ENCODE measurements around the gene SEPHS2.
"Not testable (repeated sequence)": the region's sequence is repeated elsewhere in the genome, so short reads cannot be mapped to it uniquely, and the experiment has no call there.

SEPHS2 gene

DNA sequence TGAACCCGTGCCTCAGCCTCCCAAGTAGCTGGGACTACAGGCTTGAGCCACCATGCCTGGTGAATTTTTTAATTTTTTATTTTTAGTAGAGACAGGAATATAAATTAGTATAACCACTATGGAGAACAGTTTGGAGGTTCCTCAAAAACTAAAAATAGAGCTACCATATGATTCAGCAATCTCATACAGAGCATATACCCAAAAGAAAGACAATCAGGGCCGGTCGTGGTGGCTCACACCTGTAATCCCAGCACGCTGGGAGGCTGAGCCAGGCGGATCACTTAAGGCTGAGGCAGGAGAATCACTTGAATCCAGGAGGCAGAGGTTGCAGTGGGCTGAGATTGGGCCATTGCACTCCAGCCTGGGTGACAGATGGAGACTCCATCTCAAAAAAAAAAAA lies 15.8 kb upstream of the SEPHS2 start:
- DNase-seq: not testable (repeated sequence)

DNA sequence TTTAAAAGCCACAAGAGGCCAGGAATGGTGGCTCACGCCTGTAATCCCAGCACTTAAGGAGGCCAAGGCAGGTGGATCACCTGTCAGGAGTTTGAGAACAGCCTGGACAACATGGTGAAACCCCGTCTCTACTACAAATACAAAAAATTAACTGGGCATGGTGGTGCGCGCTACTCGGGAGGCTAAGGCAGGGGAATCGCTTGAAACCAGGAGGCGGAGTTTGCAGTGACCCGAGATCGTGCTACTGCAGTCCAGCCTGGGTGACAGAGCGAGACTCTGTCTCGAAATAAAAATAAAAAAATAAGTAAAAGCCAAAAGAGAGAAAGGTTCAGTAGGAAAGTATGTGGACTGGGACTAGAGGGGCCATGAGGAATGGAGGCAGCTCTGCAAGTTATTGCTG lies 13.8 kb upstream of the SEPHS2 start:
- no peak for DNase-seq

DNA sequence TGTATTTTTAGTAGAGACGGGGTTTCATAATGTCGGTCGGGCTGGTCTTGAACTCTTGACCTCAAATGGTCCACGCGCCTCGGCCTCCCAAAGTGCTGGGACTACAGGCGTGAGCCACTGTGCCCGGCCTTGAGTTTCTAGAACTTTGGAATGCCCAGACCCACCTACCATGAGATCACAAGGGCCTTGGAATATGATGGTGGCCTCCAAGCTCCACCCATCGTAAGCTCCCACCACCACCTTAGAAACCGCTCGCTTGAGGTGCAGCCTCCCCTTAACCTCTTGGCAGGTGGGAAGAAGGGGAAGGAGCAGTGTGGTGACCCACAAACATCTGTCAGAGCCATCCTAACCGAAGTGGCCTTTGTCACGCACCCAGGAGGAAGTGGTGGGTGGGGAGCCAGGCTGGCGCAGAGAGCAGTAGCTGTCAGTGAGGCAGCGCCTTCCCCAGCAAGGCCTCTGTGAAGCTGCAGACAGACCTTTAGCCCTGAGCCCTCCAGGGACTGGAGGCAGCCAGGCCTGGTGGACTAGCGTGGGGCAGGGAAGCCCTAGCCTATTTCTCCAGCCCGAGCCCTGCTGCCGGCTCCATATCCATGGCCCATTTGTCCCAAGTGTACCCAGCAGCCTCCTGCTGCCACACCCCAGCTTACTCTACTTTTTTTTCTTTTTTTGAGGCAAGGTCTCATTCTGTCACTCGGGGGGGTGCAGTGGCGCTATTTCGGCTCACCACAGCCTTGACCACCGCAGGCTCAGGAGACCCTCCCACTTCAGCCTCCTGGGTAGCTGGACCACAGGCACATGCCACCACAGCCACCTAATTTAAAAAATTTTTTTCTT lies 13.1 kb upstream of the SEPHS2 start:
- DNase-seq: no peak

DNA sequence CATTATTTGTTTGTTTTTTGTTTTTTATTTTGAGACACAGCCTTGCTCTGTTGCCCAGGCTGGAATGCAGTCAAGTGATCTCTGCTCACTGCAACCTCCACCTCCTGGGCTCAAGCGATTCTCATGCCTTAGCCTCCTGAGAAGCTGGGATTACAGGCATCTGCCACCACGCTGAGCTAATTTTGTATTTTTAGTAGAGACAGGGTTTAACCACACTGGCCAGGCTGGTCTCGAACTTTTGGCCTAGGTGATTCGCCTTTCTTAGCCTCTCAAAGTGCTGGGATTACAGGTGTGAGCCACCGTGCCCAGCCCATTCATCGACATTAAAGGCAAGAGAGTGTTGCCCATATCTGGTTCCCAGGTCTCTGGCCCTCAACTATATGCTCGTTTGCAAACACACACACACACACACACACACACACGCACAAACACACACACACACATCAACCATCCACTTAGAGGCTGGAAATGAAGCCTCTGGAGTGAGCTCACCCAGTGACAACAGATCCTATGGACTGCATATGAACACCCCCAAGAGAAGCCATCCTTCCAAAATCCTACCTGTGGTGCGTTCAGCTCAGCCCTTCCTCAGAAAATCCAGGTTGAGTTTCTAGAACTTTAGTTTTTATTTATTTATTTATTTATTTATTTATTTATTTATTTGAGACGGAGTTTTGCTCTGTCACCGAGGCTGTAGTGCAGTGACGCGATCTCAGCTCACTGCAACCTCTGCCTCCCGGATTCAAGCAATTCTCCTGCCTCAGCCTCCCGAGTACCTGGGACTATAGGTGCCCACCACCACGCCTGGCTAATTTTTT lies 12.3 kb upstream of the SEPHS2 start:
- no peak for DNase-seq

DNA sequence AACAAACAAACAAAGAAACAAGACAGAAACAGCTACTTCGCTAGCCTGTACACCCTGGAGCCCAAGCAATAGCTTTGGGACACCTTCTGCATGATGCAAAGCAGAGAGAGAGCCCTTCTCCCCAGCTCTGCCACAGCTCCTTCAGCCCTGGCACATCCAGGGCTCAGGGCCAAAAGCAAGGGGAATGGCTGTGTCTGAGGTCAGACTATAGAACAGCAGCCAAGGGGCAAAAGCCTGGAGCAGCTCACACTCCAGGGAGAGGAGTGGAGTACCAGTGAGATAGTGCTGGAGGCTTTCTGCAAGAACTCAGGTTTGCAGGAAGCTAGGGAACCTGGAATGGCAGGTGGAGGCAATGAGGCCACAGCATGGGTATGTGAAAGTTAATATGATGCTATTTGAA lies 11.6 kb upstream of the SEPHS2 start:
- DNase-seq: no peak

DNA sequence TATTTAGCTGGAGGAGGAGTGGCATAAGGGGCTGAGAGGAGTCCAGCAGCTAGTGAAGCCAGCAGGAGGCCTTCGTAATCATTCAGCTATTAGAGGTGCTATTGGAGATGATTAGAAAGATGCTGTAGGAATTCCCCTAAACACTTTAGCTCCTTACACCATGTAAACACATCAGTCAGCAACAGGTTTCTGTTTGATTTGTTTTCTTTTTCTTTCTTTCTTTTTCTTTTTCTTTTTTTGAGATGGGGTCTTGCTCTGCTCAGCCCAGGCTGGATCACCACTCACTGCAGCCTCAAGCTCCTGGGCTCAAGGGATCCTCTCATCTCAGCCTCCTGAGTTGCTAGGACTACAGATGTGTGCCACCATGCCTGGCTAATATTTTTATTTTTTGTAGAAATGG lies 10.6 kb upstream of the SEPHS2 start:
- no peak for DNase-seq

DNA sequence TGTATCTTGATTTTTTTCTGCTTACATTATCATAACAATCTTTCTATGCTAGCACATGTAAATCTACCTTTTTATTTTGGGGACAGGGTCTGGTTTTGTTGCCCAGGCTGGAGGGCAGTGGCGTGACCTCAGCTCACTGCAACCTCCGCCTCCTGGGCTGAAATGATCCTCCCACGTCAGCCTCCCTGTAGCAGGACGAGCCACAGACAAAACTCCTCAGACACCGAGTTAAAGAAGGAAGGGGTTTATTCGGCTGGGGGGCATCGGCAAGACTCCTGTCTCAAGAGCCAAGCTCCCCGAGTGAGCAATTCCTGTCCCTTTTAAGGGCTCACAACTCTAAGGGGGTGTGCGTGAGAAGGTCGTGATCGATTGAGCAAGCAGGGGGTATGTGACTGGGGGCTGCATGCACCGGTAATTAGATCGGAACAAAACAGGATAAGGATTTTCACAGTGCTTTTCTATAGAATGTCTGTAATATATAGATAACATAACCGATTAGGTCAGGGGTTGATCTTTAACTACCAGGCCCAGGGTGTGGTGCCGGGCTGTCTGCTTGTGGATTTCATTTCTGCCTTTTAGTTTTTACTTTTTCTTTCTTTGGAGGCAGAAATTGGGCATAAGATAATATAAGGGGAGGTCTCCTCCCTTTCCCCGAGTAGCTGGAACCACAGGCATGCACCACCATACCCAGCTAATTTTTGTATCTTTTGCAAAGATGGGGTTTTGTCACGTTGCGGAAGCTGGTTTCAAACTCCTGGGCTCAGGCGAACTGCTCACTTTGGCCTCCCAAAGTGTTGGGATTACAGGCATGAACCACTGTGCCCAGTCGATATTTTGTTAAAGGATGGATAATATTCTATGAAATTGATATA lies 7.3 kb upstream of the SEPHS2 start:
- not testable (repeated sequence) for DNase-seq

DNA sequence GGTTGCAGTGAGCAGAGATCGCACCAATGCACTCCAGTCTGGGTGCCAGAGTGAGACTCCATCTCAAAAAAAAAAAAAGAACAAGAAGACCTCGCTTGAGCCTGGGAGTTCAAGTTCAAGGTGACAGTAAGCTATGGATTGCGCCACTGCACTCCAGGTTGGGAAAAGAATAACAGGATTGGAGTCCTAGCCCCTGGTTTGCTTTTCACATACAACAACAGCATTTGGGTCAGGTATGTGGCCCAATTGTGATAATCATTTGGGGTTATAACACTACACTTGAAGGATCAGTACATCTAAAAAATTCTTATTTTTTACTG lies 3.4 kb upstream of the SEPHS2 start:
- no peak for DNase-seq

DNA sequence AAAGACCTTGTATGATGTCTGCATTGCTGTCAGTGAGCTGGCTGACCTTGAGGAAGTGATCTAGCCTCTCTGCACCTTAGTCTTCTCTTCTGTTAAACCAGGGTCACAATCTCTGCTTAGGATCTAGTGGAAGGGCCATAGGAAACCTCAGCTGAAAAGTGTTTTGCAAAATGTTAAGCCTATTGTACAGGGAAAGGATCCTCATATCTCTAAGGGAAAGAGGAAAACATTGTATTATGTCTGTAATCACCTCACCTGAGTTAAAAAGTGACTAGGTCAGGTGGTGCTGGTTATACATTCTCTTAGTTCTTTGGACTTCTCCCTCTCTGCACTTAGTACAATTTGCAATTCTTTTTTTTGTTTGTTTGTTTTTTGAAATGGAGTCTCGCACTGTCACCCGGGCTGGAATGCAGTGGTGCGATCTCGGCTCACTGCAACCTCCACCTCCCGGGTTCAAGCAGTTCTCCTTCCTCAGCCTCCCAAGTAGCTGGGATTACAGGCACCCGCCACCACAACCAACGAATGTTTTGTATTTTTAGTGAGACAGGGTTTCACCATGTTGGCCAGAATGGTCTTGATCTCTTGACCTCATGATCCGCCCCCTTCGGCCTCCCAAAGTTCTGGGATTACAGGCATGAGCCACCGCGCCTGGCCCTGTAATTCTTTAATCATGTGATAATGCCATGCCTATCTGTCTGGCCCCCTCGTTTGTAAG lies 2.0 kb upstream of the SEPHS2 start:
- DNase-seq: no peak

DNA sequence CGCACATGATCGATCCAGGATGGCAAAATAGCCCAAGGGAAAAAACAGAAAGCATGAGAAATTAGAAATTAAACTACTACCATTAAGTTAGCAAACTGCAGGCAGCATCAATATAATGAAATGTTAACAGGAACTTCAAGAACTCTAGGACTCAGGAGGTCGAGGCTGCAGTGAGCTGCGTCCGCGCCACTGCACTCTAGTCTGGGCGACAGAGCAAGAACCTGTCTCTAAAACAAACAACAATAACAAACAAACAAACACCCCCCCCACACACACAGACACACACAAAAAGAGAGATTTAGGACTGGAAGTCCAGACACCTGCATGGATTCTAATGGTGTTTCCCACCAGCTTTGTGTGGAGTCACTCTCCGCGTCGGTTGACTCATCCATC lies 525 bp upstream of the SEPHS2 start:
- DNase-seq: peak; percentile 41

DNA sequence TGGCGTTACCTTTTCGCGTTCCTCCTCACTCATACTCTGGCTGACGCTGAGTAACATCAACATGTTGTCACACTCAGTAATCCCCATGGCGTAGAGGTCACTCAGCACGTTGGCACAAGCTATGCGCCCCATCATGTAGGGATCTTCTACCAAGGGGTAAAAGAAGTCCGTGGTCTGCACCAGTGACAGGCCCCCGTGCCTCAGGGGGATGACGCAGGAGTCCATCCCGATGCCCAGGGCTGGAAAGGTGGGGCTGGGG lies 596 bp downstream of the SEPHS2 start:
- DNase-seq: no peak

DNA sequence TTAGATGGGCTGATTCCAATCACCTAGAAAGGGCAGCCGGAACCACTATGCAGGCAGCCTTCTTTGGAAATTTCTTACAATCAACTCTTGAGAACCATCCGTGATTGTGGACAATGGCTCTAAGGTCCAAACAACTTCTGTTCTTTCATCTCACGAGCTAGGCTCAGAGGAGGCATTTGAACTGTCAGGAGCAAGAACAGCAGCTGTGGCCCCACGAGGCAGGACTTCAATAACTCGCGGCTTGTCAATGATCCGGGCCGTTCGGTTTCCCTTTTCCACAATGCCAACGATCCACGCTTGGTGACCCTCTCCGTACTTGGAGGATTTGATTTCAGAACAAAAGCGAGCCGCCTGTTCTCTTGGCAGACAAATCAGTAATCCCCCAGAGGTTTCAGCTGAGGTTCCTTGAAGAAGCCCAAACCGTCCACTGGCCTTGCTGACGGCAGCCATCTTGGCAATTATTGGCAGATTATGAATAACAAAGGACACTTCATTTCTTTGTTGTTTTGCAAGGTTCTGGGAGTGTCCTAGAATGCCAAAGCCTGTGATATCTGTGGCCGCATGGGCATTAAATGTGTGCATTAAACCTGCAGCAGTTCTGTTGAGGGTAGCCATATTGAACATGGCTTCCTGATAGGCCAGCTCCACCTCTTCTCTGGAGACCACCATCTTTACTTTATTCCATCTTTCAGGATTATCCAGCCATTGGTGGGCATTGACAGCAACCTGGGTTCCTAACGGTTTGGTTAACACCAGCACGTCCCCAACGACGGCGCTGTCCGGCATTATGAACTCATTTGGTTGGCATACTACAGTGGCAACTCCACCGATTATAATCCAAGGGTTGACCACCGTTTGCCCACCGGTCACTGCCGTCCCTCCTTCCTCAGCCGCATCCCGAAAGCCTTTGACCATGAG lies 1.2 kb downstream of the SEPHS2 start:
- peak; percentile 47 for DNase-seq

DNA sequence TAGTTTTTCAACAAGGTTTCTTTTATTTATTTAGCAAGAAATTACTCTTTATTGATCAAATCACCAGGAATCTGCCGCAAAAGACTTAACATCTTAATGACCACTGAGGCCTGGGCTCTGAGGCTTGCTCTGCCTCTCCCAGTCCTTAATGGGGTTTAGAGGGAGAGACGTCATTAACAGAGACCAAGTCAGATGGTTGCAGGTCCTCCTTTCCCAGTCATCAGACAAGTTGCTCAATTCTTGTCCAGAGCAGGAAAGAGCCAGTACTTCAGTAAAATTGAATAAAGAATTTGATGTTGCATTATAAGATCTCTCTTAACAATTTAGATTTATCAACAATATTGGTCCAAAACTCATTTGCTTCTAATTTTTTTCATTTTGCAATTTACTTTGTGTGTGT lies 2.0 kb downstream of the SEPHS2 start:
- DNase-seq: no peak

DNA sequence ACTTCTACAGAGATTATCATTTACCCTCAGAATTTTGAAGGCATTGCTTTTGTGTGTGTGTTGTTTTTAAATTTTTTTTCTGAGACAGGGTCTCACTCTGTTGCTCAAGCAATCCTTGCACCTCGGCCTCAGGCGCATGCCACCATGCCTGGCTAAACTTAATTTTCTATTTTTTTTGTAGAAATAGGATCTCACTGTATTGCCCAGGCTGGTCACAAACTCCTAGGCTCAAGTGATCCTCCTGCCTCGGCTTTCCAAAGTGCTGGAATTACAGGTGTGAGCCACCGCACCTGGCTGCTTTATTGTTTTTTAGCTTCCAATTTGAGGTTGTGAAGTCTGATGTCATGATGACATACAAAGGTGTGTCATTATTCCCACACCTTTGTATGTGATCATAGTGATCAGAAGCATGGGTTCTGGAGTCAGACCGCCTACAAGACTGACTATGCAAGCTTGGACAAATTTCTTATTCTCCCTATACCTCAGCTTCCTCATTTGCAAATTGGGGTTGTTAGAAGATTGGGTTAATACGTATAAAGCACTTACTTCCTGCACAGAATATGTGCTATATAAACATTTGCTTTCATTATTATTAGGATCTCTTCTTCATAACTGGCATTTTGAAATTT lies 5.8 kb downstream of the SEPHS2 start:
- no peak for DNase-seq

DNA sequence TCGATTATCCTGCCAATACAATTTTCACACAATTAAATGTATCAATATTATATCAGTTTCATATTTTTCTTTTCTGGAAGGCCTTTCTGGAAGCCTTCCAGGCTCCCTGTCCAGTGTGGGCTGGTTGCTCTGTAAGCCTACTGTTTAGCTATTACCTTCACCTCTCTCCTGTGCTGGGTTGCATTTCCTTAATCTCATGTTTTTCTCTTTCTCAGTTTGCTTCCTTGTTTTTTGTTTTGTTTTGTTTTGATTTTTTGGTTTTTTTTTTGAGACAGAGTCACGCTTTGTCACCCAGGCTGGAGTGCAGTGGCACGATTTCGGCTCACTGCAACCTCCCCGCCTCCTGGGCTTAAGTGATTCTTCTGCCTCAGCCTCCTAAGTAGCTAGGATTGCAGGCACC lies 6.8 kb downstream of the SEPHS2 start:
- no peak for DNase-seq

DNA sequence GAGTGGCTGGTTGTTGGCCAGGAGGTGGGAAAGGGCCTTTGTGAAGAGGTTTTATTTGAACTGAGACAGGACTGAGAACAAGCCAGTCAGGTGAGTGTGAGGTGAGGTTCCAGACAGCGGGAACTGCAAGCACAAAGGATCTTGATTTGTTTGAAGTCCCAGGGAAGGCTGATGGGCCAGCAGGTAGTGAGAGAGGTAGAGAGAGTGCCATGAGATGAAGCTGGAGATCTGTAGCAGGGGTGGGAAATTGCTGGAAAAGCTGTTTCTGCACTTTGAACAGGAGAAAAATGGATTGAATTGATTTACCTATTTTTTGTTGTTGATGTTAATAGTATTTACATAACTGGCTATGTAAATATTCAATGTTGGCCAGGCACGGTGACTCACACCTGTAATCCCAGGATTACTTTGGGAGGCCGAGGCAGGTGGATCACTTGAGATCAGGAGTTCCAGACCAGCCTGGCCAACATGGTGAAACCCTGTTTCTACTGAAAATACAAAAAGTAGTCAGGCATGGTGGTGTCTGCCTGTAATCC lies 8.1 kb downstream of the SEPHS2 start:
- peak; percentile 98 for DNase-seq

DNA sequence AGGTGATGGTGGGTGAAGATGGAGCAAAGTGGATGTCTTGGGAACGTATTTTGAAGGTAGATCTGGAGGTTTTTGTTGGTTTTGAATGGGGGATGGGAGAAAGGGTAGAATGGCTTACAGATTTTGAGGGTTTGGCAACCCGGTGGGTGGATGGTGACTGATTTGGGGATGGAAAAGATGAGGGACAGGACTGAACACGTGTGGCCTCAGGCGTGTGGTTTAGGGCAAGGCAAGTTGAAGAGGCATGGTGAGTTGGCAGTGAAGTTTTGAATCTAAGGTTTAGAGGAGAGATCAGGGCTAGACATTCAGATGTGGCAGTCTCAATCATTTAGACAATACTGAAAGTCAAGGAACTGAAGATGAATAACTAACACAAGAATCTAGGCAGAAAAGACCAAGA lies 10.8 kb downstream of the SEPHS2 start:
- DNase-seq: no peak

DNA sequence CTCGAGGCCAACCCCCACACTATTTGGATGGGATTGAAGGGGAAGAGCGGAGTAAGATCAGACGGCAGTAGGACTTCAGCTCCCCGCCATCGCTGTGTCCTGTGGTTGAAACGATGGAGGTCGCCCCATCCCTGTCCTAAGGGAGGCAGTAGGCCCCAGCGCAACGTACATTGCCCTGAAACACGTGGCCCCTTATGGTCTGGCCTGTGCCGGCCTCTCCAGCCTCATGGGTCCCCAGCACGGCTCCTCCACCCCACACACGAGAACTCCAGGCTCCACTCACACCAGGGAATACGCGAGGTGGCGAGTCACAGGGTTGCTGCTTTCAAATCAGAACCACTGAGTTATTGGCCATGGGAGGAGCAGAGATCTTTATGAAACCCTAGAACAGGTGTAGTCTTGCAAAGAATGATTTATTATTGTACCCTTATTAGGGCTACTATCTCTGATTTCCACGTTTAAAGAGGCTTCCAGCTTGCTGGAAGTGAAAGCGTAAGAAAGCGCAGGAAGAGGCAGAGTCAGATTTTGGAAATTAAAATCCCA lies 15.2 kb downstream of the SEPHS2 start:
- no peak for DNase-seq

DNA sequence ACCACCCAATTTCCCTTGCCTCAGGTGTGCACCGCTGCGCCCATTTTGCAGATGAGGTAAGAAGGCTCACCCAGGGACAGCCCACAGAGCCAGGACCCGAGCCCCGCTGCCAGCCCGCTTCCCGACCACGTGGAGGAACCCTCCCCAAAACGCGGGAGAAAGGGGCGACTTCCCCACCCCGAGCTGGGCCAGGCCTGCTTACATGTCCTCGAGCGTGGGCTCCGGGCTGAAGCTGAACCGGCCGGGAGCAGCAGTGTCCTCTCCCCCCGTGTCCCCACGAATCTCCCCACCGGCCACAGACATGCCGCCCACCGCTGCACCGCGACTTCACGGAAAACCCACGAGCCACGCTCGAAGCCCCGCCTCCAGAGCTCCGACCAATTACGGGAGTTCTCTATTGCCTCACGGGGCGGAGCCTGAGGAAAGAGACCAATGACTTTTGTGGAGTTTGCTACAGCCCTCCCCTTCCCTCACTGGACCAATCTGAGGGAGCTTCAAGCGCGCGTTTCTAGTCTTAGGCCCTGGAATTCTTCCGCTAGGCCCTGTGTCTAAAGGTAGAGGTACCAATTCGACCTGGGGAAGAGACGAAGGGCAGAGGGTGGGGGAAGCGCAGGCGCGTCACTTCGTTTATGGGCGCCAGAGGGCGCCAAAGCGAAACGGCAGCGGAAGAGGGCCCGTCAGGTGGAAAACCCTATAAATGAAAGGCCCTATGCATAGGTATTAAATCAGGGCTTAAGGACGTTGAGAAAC lies 15.8 kb downstream of the SEPHS2 start, which contains the start of gene DCTPP1:
TSS of gene DCTPP1 (minus strand) at position 353 of the 750 bp plus-strand sequence. CDS start at position 303, 50 bp downstream.
- peak; percentile 100 for DNase-seq

DNA sequence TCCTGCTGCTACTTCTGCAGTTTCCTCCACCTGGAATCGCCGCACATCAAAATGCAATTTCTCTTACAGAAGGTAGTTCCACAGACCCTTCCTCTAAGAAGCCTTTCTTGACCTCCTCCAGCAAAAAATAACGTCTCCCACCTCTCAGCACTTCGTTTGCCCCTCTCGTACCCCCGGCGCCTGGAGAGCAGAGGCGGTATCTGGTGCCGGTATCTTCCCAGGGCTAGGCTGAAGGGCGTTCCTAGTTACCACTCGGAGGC lies 16.3 kb downstream of the SEPHS2 start:
- DNase-seq: no peak

All from DMS53 (cell line).